Fibroblast of lung (primary cell): ENCODE results near the gene PCBP3.

Experiments
- CTCF ChIP-seq, 2 donors: IDR thresholded peaks in 1 of 2; conservative IDR thresholded peaks in 1 of 2; 1 replicate in 1 of 2; 2 replicates in 1 of 2; pipeline ENCODE4 v1.5.1; 2011 to 2012; ENCODE audit warnings: low read length in 2 of 2, control low read depth in 1 of 2, inconsistent platforms in 1 of 2, low read depth in 1 of 2, mild to moderate bottlenecking in 1 of 2
- EZH2 ChIP-seq: IDR thresholded peaks from 2 replicates; pipeline ENCODE4 v1.5.1; 2012; ENCODE audit warnings: low read length, control low read depth, mild to moderate bottlenecking; ENCODE audit errors: missing control alignments

- no peak for TF ChIP-seq CTCF (conservative IDR thresholded peaks at IDR 0.05 in 1 of 2, IDR thresholded peaks at IDR 0.05 in 1 of 2; ENCODE audit: low read depth in 1 of 2, low read length in 2 of 2)
- no peak for TF ChIP-seq EZH2
Measured at GRCh38 chr21:45643021-45643980, at the start of gene PCBP3.
